Endometrial microvascular endothelial cells (primary cell): ENCODE results near the gene VAV2. TPM values are rescaled to one million over a fixed set of nuclear protein-coding genes. Genes with fewer than 3 reads are reported as not detected.

Source experiments
- in situ Hi-C: cut with HindIII; loops from 2 replicates; pipeline ENCODE4 v1.10.0; 2017; ENCODE audit warnings: low sequenced_read_pairs, low pct_unique_long_range_greater_than_20kb; ENCODE audit errors: inconsistent ontology term
- total RNA-seq: library from RNA; depleted of rRNA; stranded (reverse); fragments of >200 nt; gene quantifications from one replicate; pipeline ENCODE4 v1.2.3, GENCODE V29; 2015; ENCODE audit errors: inconsistent ontology term

VAV2 gene
- total RNA-seq, 1 donor from 2014 or later = 12.8 TPM

- in situ Hi-C loops = no loop called here
Observed at GRCh38 chr9:133733421-133733795, 258.7 kb downstream of the VAV2 start.

GRCh38 chr9:133732639-133733408 is 259.3 kb downstream of the VAV2 start:
- in situ Hi-C loops = no loop called here

DNA sequence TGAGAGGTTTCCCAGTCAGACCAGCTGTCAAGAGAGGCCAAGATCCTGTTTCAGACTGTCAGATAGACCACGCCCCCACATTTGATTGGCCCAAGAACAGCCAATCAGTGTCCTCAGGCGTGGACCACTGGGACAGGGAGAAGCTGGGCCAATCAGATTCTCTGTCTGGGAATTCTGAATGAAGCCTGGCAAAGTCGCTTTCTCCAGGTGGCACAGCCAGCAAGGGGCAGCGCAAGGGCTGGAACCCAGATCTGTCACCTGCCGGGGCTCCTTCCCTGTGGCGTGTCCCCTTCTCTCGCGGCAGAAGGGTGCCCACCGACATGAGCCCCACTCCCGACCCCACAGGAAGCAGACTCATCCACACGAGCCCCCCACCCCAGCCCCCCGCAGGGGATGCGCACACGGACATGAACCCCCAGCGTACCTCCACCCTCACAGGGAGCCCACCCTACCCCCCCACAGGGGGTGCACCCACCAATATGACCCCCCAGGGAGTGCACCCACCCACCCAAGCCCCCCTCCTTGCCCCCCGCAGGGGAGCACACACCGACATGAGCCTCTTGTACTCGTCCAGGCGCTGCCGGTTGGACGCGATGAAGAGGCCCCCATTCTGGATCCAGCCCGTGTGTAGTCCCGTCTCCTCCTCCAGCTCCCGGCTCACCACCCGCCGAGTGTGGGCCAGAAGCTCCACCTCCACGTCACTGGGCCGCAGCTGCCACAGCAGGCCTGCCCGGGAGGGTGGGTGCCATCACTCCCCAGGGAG is 260.1 kb downstream of the VAV2 start:
- in situ Hi-C loops = no loop called here

- in situ Hi-C loops = no loop called here
Observed at GRCh38 chr9:133730994-133731715, 261.0 kb downstream of the VAV2 start.

DNA sequence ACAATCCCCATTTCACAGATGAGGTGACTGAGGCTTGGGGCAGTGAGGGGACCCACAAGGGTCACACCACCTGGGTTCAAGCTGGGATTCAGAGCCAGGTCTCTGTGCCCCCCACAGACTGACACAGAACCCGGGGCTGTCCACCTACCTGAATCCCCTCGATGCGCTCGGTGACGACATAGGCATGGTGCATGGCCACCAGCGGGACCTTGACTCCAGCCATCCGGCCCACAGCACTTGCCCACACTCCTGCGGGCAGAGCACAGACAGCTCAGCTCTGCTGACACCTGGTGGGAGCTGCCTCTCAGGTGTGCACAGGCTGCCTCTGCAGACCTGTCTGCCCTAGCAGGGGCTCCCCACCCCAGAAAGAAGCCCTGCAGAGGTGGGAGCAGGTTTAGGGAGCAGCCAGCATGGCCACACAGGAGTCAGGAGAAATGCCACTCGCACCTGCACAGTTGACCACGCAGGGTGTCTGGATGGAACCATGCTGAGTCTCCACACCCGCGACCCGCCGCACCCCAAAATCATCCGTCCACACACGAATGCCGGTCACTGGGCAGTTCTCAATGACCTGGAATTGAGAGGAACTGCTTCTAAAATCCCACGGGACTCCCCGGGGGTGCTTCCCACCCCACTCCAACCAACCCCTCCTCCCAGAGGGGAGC is 262.4 kb downstream of the VAV2 start:
- in situ Hi-C loops = no loop called here

GRCh38 chr9:133728856-133729616 is 263.1 kb downstream of the VAV2 start:
- in situ Hi-C loops = no loop called here

DNA sequence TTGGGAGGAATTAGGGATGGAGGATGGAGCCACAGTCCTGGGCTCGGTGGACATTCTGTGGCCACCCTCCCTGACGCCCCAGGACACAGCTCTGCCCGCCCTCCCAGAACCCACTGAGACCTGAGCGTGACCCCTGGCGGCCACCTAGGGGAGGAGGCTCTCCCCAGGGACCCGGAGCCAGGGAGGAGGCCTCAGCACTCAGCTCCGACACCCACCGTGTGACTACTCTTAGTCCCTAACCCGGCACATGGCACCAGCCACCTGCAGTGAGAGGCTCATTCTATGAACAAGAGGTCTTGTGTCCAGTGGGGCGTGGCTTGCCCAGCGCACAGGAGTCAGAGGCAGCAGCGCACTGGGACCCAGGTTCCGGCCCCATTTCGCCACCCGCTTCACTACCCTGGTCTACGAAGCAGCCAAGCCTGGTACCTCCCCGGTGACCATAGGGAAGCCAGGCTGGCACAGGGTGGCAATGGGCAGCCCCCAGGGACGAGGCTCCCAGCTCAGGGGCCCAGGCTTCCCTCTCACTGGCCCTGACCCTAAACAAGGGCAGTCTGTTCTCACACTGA is 264.2 kb downstream of the VAV2 start:
- in situ Hi-C loops = no loop called here

- in situ Hi-C loops = no loop called here
Observed at GRCh38 chr9:133727277-133727875, 264.7 kb downstream of the VAV2 start.

GRCh38 chr9:133726401-133727276 is 265.5 kb downstream of the VAV2 start:
- in situ Hi-C loops = no loop called here

- in situ Hi-C loops = no loop called here
Observed at GRCh38 chr9:133725886-133726285, 266.2 kb downstream of the VAV2 start.

- in situ Hi-C loops = no loop called here
Observed at GRCh38 chr9:133718563-133719315, 273.4 kb downstream of the VAV2 start.

GRCh38 chr9:133717113-133718031 is 274.8 kb downstream of the VAV2 start:
- in situ Hi-C loops = no loop called here

DNA sequence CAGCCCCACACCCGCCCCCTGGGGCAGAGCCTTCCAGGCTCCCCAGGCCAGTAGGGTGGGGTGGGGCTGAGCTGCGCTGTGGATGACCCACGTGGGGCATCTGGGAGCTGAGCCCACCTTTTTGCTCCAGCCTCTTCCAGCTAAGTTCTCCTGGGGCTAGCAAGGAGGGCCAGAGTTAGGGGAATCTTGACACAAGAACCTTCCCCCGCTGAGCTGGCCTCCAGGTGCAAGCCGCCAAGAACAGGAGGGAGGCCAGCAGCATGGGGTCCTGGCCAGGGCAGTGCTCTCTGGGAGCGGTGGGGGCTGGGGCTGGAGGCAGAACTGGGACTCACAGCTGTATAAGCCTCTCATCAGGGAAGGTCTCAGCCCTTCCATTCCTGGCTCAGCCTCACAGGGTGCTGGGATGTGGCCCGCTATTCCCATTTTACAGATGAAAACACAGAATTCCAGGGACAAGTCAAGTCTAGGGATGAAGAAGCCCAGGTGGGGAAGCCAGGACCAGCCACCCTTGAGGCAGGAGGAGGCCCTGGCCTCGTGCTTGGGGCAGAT is 275.5 kb downstream of the VAV2 start:
- in situ Hi-C loops = no loop called here

DNA sequence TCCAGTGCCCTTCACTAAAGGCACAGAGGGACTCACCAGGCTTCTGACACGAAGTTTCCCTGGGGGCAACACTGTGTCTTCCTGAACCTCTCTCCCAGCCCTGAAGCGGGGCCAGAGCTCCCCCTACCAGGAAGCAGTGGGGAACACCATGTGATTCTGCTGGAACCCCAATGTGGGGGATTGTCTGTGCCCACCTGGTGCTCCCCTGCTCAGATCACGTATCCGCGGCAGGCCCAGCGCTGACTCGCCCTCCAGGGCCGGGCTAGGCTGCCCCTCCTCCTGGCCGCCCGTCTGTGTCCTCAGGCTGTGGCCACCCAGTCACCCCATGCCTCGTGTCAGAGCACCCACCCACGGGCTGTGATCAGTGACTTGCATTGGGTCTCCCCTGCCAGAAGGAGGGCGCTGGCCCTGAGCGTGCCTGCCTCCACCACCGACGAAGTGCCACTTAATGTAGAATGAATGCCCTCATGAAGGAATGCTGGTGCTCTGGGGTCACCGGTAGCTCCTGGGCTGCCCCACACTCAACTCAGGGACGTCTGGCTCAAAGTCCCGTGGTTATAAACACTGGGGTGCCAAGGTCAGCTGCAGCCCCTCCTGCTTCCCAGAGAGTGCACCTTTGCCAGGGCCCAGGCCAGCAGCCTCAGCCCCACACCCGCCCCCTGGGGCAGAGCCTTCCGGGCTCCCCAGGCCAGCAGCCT is 276.1 kb downstream of the VAV2 start:
- in situ Hi-C loops = no loop called here
